GM18507 (cell line): ENCODE data around the gene TAOK1.
A peak's percentile ranks its signal among the peaks of the same experiment; 100 is the strongest.

Experiments used
- DNase-seq: peaks from one replicate; pipeline ENCODE4 v3.0.0; 2011; ENCODE audit warnings: low read depth; ENCODE audit not compliant: insufficient read length; ENCODE audit errors: extremely low spot score
- FAIRE-seq: peaks from 2 replicates; lab custom pipeline; 2011; peaks lifted over from hg19 to GRCh38; lab: Jason Lieb, UNC

TAOK1 gene

GRCh38 chr17:29565643-29566472 lies 175.7 kb downstream of the TAOK1 start:
- no peak for DNase-seq

GRCh38 chr17:29566473-29567303 lies 176.5 kb downstream of the TAOK1 start, which contains the start of gene ABHD15:
ABHD15 (minus strand) TSS chr17:29567037; CDS start chr17:29566966, 71 bp downstream.
- no peak for FAIRE-seq
- DNase-seq, result no peak

More at GRCh38 chr17:29565643-29566472, 175.7 kb downstream of the TAOK1 start:
- FAIRE-seq, result peak; percentile 66

GRCh38 chr17:29567304-29567553 lies 177.1 kb downstream of the TAOK1 start:
- no peak for FAIRE-seq
- no peak for DNase-seq

GRCh38 chr17:29567554-29568330 lies 177.6 kb downstream of the TAOK1 start:
- FAIRE-seq, result peak; percentile 86
- DNase-seq, result no peak

- DNase-seq, result no peak
- peak; percentile 84 for FAIRE-seq
These were observed 178.4 kb downstream of the TAOK1 start, which contains the start of gene TP53I13 for GRCh38 chr17:29568331-29569244. TP53I13 (plus strand) TSS chr17:29568701; CDS start chr17:29568759, 58 bp downstream.

GRCh38 chr17:29569245-29569950 lies 179.2 kb downstream of the TAOK1 start:
- DNase-seq, result no peak
- FAIRE-seq, result no peak

- DNase-seq (no peak), FAIRE-seq (no peak)
These were observed 180.4 kb downstream of the TAOK1 start for GRCh38 chr17:29570521-29570920.

GRCh38 chr17:29571486-29571882 lies 181.3 kb downstream of the TAOK1 start:
- DNase-seq (no peak), FAIRE-seq (no peak)

GRCh38 chr17:29571883-29572681 lies 181.9 kb downstream of the TAOK1 start:
- FAIRE-seq (no peak), DNase-seq (no peak)

- DNase-seq, result no peak
- FAIRE-seq, result no peak
These were observed 182.8 kb downstream of the TAOK1 start for GRCh38 chr17:29572691-29573557.

- DNase-seq, result no peak
- no peak for FAIRE-seq
These were observed 183.4 kb downstream of the TAOK1 start for GRCh38 chr17:29573558-29573869.

- DNase-seq, result no peak
- no peak for FAIRE-seq
These were observed 183.9 kb downstream of the TAOK1 start for GRCh38 chr17:29573871-29574731.

GRCh38 chr17:29574732-29575510 lies 184.8 kb downstream of the TAOK1 start:
- DNase-seq, result no peak
- no peak for FAIRE-seq

GRCh38 chr17:29575511-29576213 lies 185.5 kb downstream of the TAOK1 start:
- no peak for FAIRE-seq
- no peak for DNase-seq
